Adrenal gland (tissue), 5 donors: ENCODE data around the gene PARP12.

Experiments used
- CTCF ChIP-seq, 6 experiments: fragments of 450-650 bp in 4 of 6; fragments of 200-600 bp in 2 of 6; sonication (generic) in 1 of 6; IDR thresholded peaks; 1 replicate in 5 of 6; 2 replicates in 1 of 6; pipeline versions ENCODE4 v1.5.1 to v1.8.0; 2016 to 2021; ENCODE audit warnings: antibody characterized with exemption in 6 of 6, mild to moderate bottlenecking in 2 of 6, moderate library complexity in 1 of 6
- POLR2A ChIP-seq, 2 donors: fragments of 450-650 bp; IDR thresholded peaks; one replicate each; pipeline ENCODE4 v1.6.1; 2017; ENCODE audit warnings: antibody characterized with exemption in 2 of 2, mild to moderate bottlenecking in 2 of 2, moderate library complexity in 1 of 2
- donor health status: DM: no; HTN: no; CAD: no.

DNA sequence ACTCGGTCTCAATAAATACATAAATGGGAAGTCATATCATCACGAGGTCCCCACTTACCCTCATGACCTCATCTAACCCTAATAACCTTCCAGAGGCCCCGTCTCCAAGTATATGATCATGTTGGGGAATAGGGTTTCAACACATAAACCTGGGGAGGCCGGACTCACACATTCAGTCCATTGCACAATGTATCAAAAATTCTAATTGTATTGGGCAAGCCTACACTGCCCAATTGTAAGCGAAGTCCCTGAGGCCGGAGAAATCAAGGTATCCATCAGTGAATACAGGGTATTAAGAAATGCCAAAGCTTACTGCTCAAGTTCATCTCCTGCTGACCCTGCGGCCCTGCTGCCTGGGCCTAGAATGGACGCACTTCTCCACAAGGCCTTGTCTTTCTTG is 69.6 kb downstream of the PARP12 start:
- TF ChIP-seq CTCF (IDR thresholded peaks at IDR 0.05) (no peak), POLR2A (IDR thresholded peaks at IDR 0.05) (no peak)
